GM19023 (cell line): ENCODE results near the gene SETD3.
A peak's percentile ranks its signal among the peaks of the same experiment; 100 is the strongest.

Experiments
- ATAC-seq: cut with Tn5 transposase; IDR thresholded peaks from one replicate; pipeline ENCODE4 v1.9.1; 2021; ENCODE audit warnings: mild to moderate bottlenecking, moderate library complexity; ENCODE audit not compliant: unreplicated experiment

Gene SETD3

GRCh38 chr14:99479906-99480869, at the start of gene SETD3:
TSS of gene SETD3 (minus strand) at chr14:99480859. CDS start at chr14:99465805, 15,054 bp downstream.
- no peak for ATAC-seq

DNA sequence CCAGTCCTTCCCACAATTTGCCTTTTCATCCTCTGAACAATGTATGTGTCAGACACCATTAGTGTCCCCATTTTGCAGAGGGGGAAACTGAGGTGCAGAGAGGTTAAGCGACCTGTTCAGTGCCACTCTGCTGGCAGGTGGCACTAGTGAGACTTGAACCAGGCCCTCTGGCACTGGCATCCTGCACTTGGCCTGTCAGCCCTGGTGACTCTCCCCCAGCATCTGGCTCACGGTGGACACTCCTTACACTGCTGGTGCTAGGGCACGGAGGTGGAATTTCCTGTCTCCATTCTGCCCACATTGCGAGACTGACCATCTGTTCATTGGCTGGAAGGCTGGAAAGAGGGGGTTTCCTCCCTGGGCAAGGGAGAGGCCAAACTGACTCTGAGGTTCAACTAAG, 49.2 kb upstream of the SETD3 start:
- no peak for ATAC-seq

GRCh38 chr14:99527427-99528076, 46.9 kb upstream of the SETD3 start:
- ATAC-seq = no peak

- ATAC-seq = no peak
Measured at GRCh38 chr14:99527026-99527425, 46.4 kb upstream of the SETD3 start.

DNA sequence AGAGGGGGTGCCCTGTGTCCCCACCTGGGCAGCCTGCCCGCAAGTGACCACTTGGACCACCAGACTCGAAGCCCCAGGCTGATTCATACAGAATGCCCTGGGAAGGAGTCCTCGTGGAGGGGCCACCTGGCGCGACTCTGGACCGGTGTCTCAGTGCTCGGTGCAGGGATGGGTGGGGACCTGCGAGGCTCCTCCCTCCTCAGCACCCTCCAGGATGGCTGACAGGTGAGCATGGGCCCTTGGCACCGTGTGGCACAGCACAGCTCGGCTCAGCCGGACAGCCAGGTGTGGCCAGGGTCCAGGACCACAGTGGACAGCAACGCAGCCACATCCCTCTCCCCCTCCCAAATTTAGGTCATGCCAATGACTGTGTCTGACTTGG, 45.0 kb upstream of the SETD3 start:
- ATAC-seq = no peak

DNA sequence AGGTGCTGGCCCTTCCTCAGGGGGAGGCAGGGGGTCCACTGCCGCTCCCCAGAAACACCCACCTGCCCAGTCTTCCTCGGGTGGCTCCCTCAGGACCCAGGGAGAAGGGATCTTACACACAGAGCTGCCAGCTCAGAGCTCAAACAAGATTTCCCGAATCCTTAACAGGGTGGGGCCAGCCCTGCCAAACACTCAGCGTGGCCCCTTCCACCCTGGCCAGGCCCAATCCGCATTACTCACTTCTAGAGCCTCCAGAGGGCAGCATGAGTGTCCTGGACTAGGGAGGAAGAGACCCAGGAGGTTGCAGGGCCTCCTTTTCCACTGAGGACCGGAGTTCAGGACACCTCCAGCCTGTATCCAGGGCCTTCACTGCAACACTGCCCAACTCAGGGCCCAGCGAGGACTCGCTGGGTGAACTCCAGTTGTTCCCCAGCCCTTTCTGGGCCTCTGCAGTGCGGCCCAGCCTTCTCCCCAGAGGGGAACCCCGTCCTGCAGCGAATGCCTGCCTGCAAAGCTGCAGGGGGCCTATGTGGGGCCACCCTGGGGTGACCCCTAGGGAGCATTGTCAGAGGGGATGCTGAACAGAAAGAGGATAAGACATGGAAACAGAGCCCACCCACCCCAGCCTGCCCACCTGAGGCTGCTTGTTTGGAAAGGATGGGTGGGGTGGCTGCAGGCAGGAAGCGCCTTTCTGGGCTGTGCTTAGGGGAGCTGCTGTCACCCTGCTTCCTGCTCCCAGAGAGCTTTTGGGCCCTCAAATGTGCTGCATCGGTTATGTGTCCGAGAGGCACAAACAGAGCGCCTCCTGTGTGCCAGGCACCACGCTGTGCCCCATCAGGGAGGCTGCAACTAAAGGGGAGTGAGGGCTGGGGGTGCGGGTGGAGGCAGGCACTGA, 44.4 kb upstream of the SETD3 start:
- no peak for ATAC-seq

- no peak for ATAC-seq
Measured at GRCh38 chr14:99524091-99524661, 43.5 kb upstream of the SETD3 start.

DNA sequence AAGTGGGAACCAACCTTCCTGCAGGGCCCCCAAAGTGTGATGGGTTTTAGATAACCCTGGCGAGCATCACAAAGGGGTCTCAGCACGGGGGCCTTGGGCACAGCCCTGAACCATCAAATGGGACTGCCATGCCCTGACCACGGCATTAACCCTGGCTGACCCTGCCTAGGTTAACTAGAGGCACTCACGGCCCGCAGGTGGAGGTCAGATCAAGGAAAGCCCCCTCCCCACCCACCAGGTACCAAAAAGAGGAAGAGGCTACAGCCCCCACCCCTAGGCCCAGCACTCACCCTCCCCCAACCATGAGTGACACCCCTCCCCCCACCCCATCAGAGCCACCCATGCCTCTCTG, 43.0 kb upstream of the SETD3 start:
- ATAC-seq = no peak

DNA sequence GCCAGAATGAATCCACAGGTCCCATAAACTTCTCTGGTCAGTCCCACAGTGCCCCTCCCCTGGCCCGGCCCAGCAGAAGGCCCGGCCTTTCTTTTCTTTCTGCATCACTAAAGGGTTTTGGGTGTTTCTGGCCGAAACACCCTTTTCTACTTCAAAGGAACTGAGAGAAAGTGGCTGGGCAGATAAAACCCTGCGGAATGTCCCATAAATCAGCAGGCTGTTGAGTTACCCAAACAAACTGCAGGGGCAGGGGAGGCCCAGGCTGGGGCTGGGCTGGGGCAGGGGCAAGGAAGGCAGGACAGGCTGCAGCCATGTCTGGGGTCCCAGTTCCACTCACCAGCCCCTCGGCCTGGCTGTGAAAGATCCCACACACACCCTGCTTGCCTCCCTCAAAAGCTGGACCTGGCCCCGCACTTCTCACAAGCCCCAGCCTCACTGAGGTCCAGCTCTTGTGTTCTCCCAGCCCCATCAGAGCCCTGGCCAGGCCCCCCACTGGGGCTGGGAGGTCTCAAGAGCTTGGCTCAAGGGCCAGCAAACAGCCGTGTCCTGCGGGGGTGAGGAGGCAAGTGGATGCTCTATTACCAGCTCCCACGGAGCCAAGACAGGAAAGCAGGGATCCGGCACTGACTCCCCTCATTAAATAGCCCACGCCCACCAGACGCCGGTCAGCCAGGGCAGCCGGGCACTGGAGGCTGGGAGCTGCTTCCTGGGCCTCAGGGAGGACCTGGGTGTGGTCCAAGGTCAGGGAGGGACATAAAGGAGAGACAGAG, 42.5 kb upstream of the SETD3 start:
- no peak for ATAC-seq

- no peak for ATAC-seq
Measured at GRCh38 chr14:99522457-99522891, 41.8 kb upstream of the SETD3 start.

GRCh38 chr14:99522025-99522401, 41.4 kb upstream of the SETD3 start:
- no peak for ATAC-seq

- ATAC-seq = no peak
Measured at GRCh38 chr14:99521176-99522024, 40.7 kb upstream of the SETD3 start.

DNA sequence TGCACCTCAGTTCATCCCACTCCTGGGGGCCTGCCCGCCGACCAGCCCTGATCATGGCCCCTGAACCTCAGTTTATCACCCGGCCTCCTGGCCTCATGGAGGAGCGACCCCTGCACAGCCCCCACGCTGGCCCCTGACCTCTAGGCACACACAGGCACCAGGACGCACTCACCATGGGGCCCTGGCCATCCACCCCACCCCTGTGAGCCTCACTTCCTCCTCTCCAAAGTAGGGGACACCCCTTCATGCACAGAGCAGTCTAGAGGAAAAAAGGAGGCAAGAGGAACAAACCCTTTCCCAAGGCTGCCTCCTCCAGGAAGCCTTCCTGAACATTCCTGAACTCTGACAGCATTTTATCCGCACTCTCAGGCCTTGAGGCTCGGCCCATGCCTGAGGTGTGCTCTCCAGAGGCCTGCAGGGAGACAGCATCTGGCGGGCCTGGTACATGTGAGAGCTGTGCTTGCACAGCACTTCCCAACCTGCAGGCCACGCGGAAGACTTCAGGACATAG, 40.0 kb upstream of the SETD3 start:
- no peak for ATAC-seq

- no peak for ATAC-seq
Measured at GRCh38 chr14:99519931-99520421, 39.3 kb upstream of the SETD3 start.

DNA sequence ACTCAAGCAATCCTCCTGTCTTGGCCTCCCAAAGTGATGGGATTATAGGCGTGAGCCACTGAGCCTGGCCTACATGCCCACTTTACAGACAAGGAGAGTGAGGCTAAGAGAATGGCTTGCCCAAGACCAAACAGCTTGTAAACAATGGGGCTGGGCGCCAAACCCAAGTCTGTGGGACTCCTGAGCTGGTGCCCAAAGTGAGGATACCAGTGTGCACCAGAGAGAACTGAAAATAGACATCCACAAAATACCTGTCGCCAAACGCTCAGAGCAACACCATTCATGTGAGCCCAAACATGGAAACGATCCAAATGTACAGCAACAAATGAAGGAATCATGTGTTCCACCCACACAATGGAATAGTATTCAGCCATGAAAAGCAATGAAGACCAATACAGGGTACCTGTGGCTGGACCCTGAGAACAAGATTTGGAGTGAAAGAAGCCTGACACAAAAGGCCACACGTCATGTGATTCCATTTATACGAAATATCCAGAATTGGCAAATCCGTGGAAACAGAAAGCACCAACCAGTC, 38.8 kb upstream of the SETD3 start:
- no peak for ATAC-seq

DNA sequence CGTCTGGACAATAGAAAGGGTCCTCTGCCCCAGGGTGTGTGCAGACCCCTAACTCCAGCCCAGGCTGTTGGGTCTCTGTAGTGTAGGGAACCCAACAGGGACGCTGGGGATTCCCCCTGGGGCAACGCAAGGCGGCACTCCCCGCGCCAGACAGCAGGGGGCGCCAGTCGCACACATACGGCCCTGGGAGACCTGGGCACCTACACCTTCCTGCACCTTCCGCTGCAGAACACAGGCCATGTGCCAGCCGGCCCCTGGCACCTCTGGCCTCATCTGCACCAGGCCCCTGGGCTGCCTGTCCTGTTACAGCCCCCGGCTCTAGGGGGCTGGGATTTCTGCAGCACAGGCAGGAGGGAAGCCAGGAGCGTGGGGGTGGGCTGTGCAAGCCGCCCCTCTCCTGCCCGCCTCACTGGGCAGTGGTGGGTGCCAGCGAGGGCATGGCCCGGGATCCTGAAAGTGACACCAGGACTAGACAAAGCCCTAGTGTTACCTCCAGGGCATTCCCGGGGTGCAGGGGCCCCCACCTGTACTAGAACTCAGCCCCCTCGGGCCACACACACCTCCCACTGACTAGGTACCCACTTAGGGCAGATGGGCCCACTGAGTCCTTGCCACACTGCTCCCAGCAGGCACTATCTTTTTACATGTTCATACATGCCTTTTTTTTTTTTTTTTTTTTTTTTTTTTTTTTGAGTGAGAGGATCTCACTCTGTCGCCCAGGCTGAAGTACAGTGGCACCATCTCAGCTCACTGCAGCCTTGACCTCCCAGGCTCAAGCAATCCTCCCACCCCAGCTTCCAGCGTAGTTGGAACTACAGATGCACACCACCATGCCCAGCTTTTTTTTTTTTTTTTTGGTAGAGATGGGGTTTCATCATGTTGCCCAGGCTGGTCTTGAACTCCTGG, 38.0 kb upstream of the SETD3 start:
- ATAC-seq = peak; percentile 57

GRCh38 chr14:99517643-99518381, 37.2 kb upstream of the SETD3 start:
- ATAC-seq = no peak
